Spleen (tissue), 11 donors: ENCODE results near the gene AP5B1. TPM values are rescaled to one million over a fixed set of nuclear protein-coding genes. Genes with fewer than 3 reads are reported as not detected.

ENCODE experiments used
- DNase-seq: peaks from one replicate; pipeline ENCODE4 v3.0.0-alpha.2; 2020
- H3K27ac ChIP-seq, 8 donors: fragments of 200-600 bp; sonication (generic) in 7 of 8; 1 replicate in 4 of 8; 2 replicates in 4 of 8; pipeline versions ENCODE4 v1.5.0 to v1.8.0; 2016 to 2021; ENCODE audit warnings: inconsistent platforms in 4 of 8, mild to moderate bottlenecking in 4 of 8, moderate library complexity in 1 of 8
- H3K27me3 ChIP-seq, 7 donors: fragments of 200-600 bp; sonication (generic) in 6 of 7; replicated peaks in 1 of 7; 1 replicate in 4 of 7; 2 replicates in 3 of 7; pipeline versions ENCODE4 v1.5.0 to v1.8.0; 2016 to 2021; ENCODE audit warnings: inconsistent platforms in 3 of 7, mild to moderate bottlenecking in 1 of 7
- H3K36me3 ChIP-seq, 6 donors: fragments of 200-600 bp; sonication (generic) in 5 of 6; 1 replicate in 4 of 6; 2 replicates in 2 of 6; pipeline versions ENCODE4 v1.5.0 to v1.8.0; 2016 to 2021; ENCODE audit warnings: inconsistent platforms in 2 of 6
- H3K4me1 ChIP-seq, 6 donors: fragments of 200-600 bp; sonication (generic) in 5 of 6; 1 replicate in 3 of 6; 2 replicates in 3 of 6; pipeline versions ENCODE4 v1.5.0 to v1.8.0; 2016 to 2021; ENCODE audit warnings: inconsistent platforms in 3 of 6
- H3K4me3 ChIP-seq, 8 donors: fragments of 200-600 bp; sonication (generic) in 7 of 8; 1 replicate in 4 of 8; 2 replicates in 4 of 8; pipeline versions ENCODE4 v1.5.0 to v1.8.0; 2016 to 2021; ENCODE audit warnings: inconsistent platforms in 4 of 8, mild to moderate bottlenecking in 4 of 8, moderate library complexity in 2 of 8
- H3K9me3 ChIP-seq, 8 donors: fragments of 200-600 bp; sonication (generic) in 7 of 8; 1 replicate in 4 of 8; 2 replicates in 4 of 8; pipeline versions ENCODE4 v1.5.0 to v1.8.0; 2016 to 2021; ENCODE audit warnings: inconsistent platforms in 4 of 8
- CTCF ChIP-seq, 11 experiments: fragments of 200-600 bp in 7 of 11; fragments of 450-650 bp in 4 of 11; sonication (generic) in 4 of 11; IDR thresholded peaks in 8 of 11; conservative IDR thresholded peaks in 3 of 11; 1 replicate in 7 of 11; 2 replicates in 4 of 11; pipeline versions ENCODE4 v1.4.0 to v1.8.0; 2016 to 2021; ENCODE audit warnings: antibody characterized with exemption in 11 of 11, inconsistent platforms in 4 of 11, mild to moderate bottlenecking in 1 of 11
- POLR2A ChIP-seq, 3 donors: fragments of 450-650 bp; IDR thresholded peaks; one replicate each; pipeline ENCODE4 v1.5.1; 2017; ENCODE audit warnings: antibody characterized with exemption in 3 of 3, mild to moderate bottlenecking in 1 of 3
- POLR2AphosphoS5 ChIP-seq, 3 donors: sonication (generic); formaldehyde crosslinking; IDR thresholded peaks; one replicate each; pipeline ENCODE4 v1.5.1; 2017; ENCODE audit warnings: antibody characterized with exemption in 3 of 3
- WGBS, 5 donors: extraction: QIAGEN DNeasy Blood & Tissue Kit in 3 of 5; methylation state at CpG; one replicate each; pipeline versions ENCODE4 v1.1.5 to v1.1.7; 2013 to 2018; 5-methylcytosine and 5-hydroxymethylcytosine counted together
- intact Hi-C: fragments of 100-400 bp; cut with DNase I; formaldehyde crosslinking; loops from one replicate; pipeline ENCODE4 v1.15.0; 2023; ENCODE audit warnings: low total_unique reads
- polyA plus RNA-seq, 3 donors: library from polyadenylated mRNA; stranded (reverse); fragments of 200-250 nt; gene quantifications; one replicate each; pipeline ENCODE4 v1.2.1, GENCODE V29; 2013
- total RNA-seq, 7 donors: library from RNA; depleted of rRNA in 3 of 7; stranded (reverse); fragments of >200 nt in 3 of 7; fragmentation: NEBNext Ultra II Directional in 4 of 7; extraction: Animal tissue kit (Norgen Biotek cat#: 25700) in 4 of 7; gene quantifications; one replicate each; pipeline versions ENCODE4 v1.1.0 to v1.2.1, GENCODE V29; 2016 to 2021
- donor health status: healthy with polysubstance abuse.
- donor health status: DM: no; HTN: no; CAD: no; lungs with moderate emphysema.
- donor health status: DM: no; HTN: no; CAD: no.
- donor health status: Bipolar disorder and iron deficiency.
- donor health status: healthy.
- donor health status: DM: no; HTN: no; CAD: no.
- donor health status: DM: yes; HTN: yes; CAD: no.

AP5B1 gene
- total and polyA plus RNA-seq, 10 donors: 2.8 to 58.9 (median 29.8) TPM

- Histone ChIP-seq H3K4me3 (no peak overlapping the region), H3K4me1 (peaks cover 18 to 62% (median 48%) of the 10 kb centered on the region in 6 donors), H3K27me3 (peaks cover 3 to 32% (median 23%) of the 10 kb centered on the region in 7 donors), H3K27ac (no peak overlapping the region), H3K9me3 (no peaks in the 10 kb centered on the region), H3K36me3 (peaks cover 0 to 18% (median 15%) of the 10 kb centered on the region in 6 donors)
- intact Hi-C loops: no loop called here
- TF ChIP-seq POLR2AphosphoS5 (IDR thresholded peaks at IDR 0.05) (no peak), POLR2A (IDR thresholded peaks at IDR 0.05) (no peak), CTCF (IDR thresholded peaks at IDR 0.05 in 8 of 11, conservative IDR thresholded peaks at IDR 0.05 in 3 of 11) (no peak)
- WGBS, 5 donors: 83 to 93% (median 86%) methylated on average over 9 of the region's 9 CpGs
- DNase-seq: no peak
These were observed 2.0 kb upstream of the AP5B1 start for GRCh38 chr11:65782816-65783228.

GRCh38 chr11:65781962-65782815 is 1.4 kb upstream of the AP5B1 start:
- Histone ChIP-seq H3K4me3 (peak overlapping the region in 2 of 8 donors; percentile 87 to 97), H3K9me3 (no peaks in the 10 kb centered on the region), H3K36me3 (peaks cover 0 to 24% (median 20%) of the 10 kb centered on the region in 6 donors), H3K27me3 (peaks cover 0 to 26% (median 17%) of the 10 kb centered on the region in 7 donors), H3K27ac (peak overlapping the region in 2 of 8 donors; percentile 92 to 97), H3K4me1 (peaks cover 15 to 62% (median 46%) of the 10 kb centered on the region in 6 donors)
- intact Hi-C loops: no loop called here
- 87 to 95% (median 93%) methylated on average over 13 of the region's 13 CpGs for WGBS, 5 donors
- DNase-seq: peak; percentile 65
- no peak for TF ChIP-seq POLR2AphosphoS5 (IDR thresholded peaks at IDR 0.05)
- no peak for TF ChIP-seq POLR2A (IDR thresholded peaks at IDR 0.05)
- no peak for TF ChIP-seq CTCF (IDR thresholded peaks at IDR 0.05 in 8 of 11, conservative IDR thresholded peaks at IDR 0.05 in 3 of 11)

- peak in 7 of 11 experiments; percentile 15 to 63 (median 55) for TF ChIP-seq CTCF (IDR thresholded peaks at IDR 0.05 in 8 of 11, conservative IDR thresholded peaks at IDR 0.05 in 3 of 11)
- TF ChIP-seq POLR2AphosphoS5 (IDR thresholded peaks at IDR 0.05): no peak
- peak; percentile 84 for DNase-seq
- Histone ChIP-seq H3K36me3 (peaks cover 0 to 32% (median 22%) of the 10 kb centered on the region in 6 donors), H3K9me3 (no peaks in the 10 kb centered on the region), H3K4me1 (peaks cover 12 to 62% (median 45%) of the 10 kb centered on the region in 6 donors), H3K27me3 (peaks cover 0 to 17% (median 9%) of the 10 kb centered on the region in 7 donors), H3K27ac (peak overlapping the region in 7 of 8 donors; percentile 51 to 97 (median 91)), H3K4me3 (peak overlapping the region; percentile 60 to 99 (median 86))
- 14 to 75% (median 24%) methylated on average over 10 to 83 of the region's 83 CpGs for WGBS, 5 donors
- intact Hi-C loops: no loop called here
These were observed 581 bp upstream of the AP5B1 start for GRCh38 chr11:65781152-65781961.
